Hepatocyte (in vitro differentiated cells): ENCODE measurements around the gene TSEN15. TPM values are rescaled to one million over a fixed set of nuclear protein-coding genes. Genes with fewer than 3 reads are reported as not detected.

Experiments used
- DNase-seq: peaks from one replicate; pipeline ENCODE4 v3.0.0-alpha.2; 2016; ENCODE audit warnings: low spot score
- H2AFZ ChIP-seq: fragments of 200-600 bp; sonication (generic); 2 replicates; pipeline ENCODE4 v1.6.0; 2016; ENCODE audit warnings: antibody characterized with exemption, mild to moderate bottlenecking
- H3K27ac ChIP-seq: fragments of 200-600 bp; sonication (generic); 2 replicates; pipeline ENCODE4 v1.5.1; 2016; ENCODE audit warnings: mild to moderate bottlenecking
- H3K27me3 ChIP-seq: fragments of 200-600 bp; sonication (generic); 2 replicates; pipeline ENCODE4 v1.6.1; 2016
- H3K36me3 ChIP-seq: fragments of 200-600 bp; sonication (generic); replicated peaks from 2 replicates; pipeline ENCODE4 v1.5.1; 2016; ENCODE audit warnings: low read depth; ENCODE audit not compliant: insufficient read depth
- H3K4me1 ChIP-seq: fragments of 200-600 bp; sonication (generic); 2 replicates; pipeline ENCODE4 v1.5.1; 2016; ENCODE audit warnings: mild to moderate bottlenecking, moderate library complexity; ENCODE audit not compliant: insufficient read depth
- H3K4me2 ChIP-seq: fragments of 200-600 bp; sonication (generic); 2 replicates; pipeline ENCODE4 v1.6.0; 2016
- H3K4me3 ChIP-seq: fragments of 200-600 bp; sonication (generic); 2 replicates; pipeline ENCODE4 v1.5.1; 2016; ENCODE audit warnings: mild to moderate bottlenecking
- H3K79me2 ChIP-seq: fragments of 200-600 bp; sonication (generic); 2 replicates; pipeline ENCODE4 v1.6.0; 2017; ENCODE audit warnings: mild to moderate bottlenecking
- H3K9me2 ChIP-seq: fragments of 200-600 bp; sonication (generic); replicated peaks from 2 replicates; pipeline ENCODE4 v1.6.0; 2017; ENCODE audit warnings: mild to moderate bottlenecking; ENCODE audit not compliant: insufficient read depth
- H3K9me3 ChIP-seq: fragments of 200-600 bp; sonication (generic); 2 replicates; pipeline ENCODE4 v1.5.1; 2016; ENCODE audit warnings: low read depth, mild to moderate bottlenecking
- H4K20me1 ChIP-seq: fragments of 200-600 bp; sonication (generic); 2 replicates; pipeline ENCODE4 v1.6.0; 2016; ENCODE audit warnings: mild to moderate bottlenecking; ENCODE audit not compliant: insufficient read depth, poor library complexity, severe bottlenecking
- EZH2 ChIP-seq: fragments of 200-600 bp; sonication (generic); IDR thresholded peaks from 2 replicates; pipeline ENCODE4 v1.6.1; 2016; ENCODE audit warnings: antibody characterized with exemption, mild to moderate bottlenecking, borderline replicate concordance
- EZH2phosphoT487 ChIP-seq: fragments of 200-600 bp; sonication (generic); IDR thresholded peaks from one replicate; pipeline ENCODE4 v1.6.1; 2018; ENCODE audit warnings: antibody characterized with exemption, mild to moderate bottlenecking, low read depth, moderate library complexity; ENCODE audit not compliant: unreplicated experiment, severe bottlenecking
- WGBS: methylation state at CpG from one replicate; pipeline ENCODE4 v1.1.6; 2016; ENCODE audit warnings: low lambda C conversion rate; ENCODE audit errors: missing lambda C conversion rate; 5-methylcytosine and 5-hydroxymethylcytosine counted together
- polyA plus RNA-seq: library from polyadenylated mRNA; unstranded; fragments of >200 nt; fragmentation: Nextera tagmentation; extraction: Ambion mirVana; gene quantifications from 2 replicates; pipeline ENCODE4 v1.2.1, GENCODE V29; 2016
- total RNA-seq: library from RNA; depleted of rRNA; stranded (reverse); fragments of >200 nt; gene quantifications from 2 replicates; pipeline ENCODE4 v1.2.3, GENCODE V29; 2014
- TF ChIP-seq, protein P1 (sequence below): fragments of 200-600 bp; sonication (generic); IDR thresholded peaks from 2 replicates; pipeline ENCODE4 v1.5.1; 2016; ENCODE audit warnings: antibody characterized with exemption, mild to moderate bottlenecking; ENCODE audit not compliant: poor library complexity

Gene TSEN15
- total and polyA plus RNA-seq, 2 experiments from 2014 or later, result 35.7 to 46.5 TPM

- Histone ChIP-seq H3K4me3 (no peak overlapping the region), H3K27ac (no peak overlapping the region), H2AFZ (no peak overlapping the region), H3K27me3 (no peaks in the 10 kb centered on the region), H3K9me2 (no peaks in the 10 kb centered on the region), H3K36me3 (no peaks in the 10 kb centered on the region), H3K4me2 (no peak overlapping the region), H3K79me2 (no peaks in the 10 kb centered on the region), H3K4me1 (no peaks in the 10 kb centered on the region), H4K20me1 (no peaks in the 10 kb centered on the region), H3K9me3 (no peaks in the 10 kb centered on the region)
- WGBS, result 68% methylated on average over 1 of the region's 1 CpG
- no peak for DNase-seq
- no peak for TF ChIP-seq EZH2
- TF ChIP-seq, protein P1, sequence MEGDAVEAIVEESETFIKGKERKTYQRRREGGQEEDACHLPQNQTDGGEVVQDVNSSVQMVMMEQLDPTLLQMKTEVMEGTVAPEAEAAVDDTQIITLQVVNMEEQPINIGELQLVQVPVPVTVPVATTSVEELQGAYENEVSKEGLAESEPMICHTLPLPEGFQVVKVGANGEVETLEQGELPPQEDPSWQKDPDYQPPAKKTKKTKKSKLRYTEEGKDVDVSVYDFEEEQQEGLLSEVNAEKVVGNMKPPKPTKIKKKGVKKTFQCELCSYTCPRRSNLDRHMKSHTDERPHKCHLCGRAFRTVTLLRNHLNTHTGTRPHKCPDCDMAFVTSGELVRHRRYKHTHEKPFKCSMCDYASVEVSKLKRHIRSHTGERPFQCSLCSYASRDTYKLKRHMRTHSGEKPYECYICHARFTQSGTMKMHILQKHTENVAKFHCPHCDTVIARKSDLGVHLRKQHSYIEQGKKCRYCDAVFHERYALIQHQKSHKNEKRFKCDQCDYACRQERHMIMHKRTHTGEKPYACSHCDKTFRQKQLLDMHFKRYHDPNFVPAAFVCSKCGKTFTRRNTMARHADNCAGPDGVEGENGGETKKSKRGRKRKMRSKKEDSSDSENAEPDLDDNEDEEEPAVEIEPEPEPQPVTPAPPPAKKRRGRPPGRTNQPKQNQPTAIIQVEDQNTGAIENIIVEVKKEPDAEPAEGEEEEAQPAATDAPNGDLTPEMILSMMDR, result no peak
- no peak for TF ChIP-seq EZH2phosphoT487
Observed at GRCh38 chr1:184021728-184022127, 29.8 kb upstream of the TSEN15 start.

- Histone ChIP-seq H4K20me1 (no peaks in the 10 kb centered on the region), H3K36me3 (no peaks in the 10 kb centered on the region), H3K27me3 (no peaks in the 10 kb centered on the region), H3K9me2 (no peaks in the 10 kb centered on the region), H3K79me2 (no peaks in the 10 kb centered on the region), H3K4me2 (no peak overlapping the region), H3K4me3 (no peak overlapping the region), H2AFZ (no peak overlapping the region), H3K9me3 (no peaks in the 10 kb centered on the region), H3K4me1 (no peaks in the 10 kb centered on the region), H3K27ac (no peak overlapping the region)
- TF ChIP-seq EZH2phosphoT487 (no peak), EZH2 (no peak)
- TF ChIP-seq, protein P1, result no peak
- no peak for DNase-seq
- 29% methylated on average over 2 of the region's 2 CpGs for WGBS
Observed at GRCh38 chr1:184022668-184023067, 28.9 kb upstream of the TSEN15 start.

DNA sequence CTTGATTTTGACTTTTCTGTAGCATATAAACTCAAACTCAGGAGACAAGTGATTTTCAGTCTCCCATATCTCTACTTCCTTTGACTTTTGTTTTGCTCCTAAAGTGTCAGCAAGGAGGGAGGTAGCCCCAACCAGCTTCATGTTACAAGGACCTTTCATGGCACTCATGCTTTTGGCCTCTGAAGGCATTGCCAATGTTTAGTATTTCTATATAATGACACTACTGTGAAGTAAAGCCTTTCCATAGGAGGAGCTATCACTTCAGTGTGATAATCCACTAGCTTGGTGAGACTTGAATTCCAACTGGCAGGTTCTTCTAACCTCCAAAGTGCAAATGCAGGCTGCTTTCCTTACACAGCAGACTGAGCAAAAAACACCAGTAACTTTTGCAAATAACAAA is 28.4 kb upstream of the TSEN15 start:
- Histone ChIP-seq H3K9me2 (no peaks in the 10 kb centered on the region), H3K9me3 (no peaks in the 10 kb centered on the region), H2AFZ (no peak overlapping the region), H3K36me3 (no peaks in the 10 kb centered on the region), H3K4me3 (no peak overlapping the region), H3K27me3 (no peaks in the 10 kb centered on the region), H3K4me1 (no peaks in the 10 kb centered on the region), H3K27ac (no peak overlapping the region), H3K4me2 (no peak overlapping the region), H3K79me2 (no peaks in the 10 kb centered on the region), H4K20me1 (no peaks in the 10 kb centered on the region)
- no peak for DNase-seq
- TF ChIP-seq, protein P1, result no peak
- TF ChIP-seq EZH2phosphoT487 (no peak), EZH2 (no peak)

- no peaks in the 10 kb centered on the region for H3K9me3 ChIP-seq
- no peaks in the 10 kb centered on the region for H3K79me2 ChIP-seq
- no peaks in the 10 kb centered on the region for H3K9me2 ChIP-seq
- H3K4me1 ChIP-seq, result no peaks in the 10 kb centered on the region
- peak; percentile 18 for DNase-seq
- H3K4me2 ChIP-seq, result no peak overlapping the region
- H3K27ac ChIP-seq, result no peak overlapping the region
- H3K4me3 ChIP-seq, result no peak overlapping the region
- no peak for TF ChIP-seq EZH2
- TF ChIP-seq EZH2phosphoT487, result no peak
- TF ChIP-seq, protein P1, result no peak
- no peaks in the 10 kb centered on the region for H3K27me3 ChIP-seq
- H2AFZ ChIP-seq, result no peak overlapping the region
- 31% methylated on average over 1 of the region's 1 CpG for WGBS
- H4K20me1 ChIP-seq, result no peaks in the 10 kb centered on the region
- no peaks in the 10 kb centered on the region for H3K36me3 ChIP-seq
Observed at GRCh38 chr1:184025242-184025675, 26.3 kb upstream of the TSEN15 start.
